Ishikawa (cell line): ENCODE results near the gene DEPDC1.
A peak's percentile ranks its signal among the peaks of the same experiment; 100 is the strongest.

Experiments
- CEBPB ChIP-seq: IDR thresholded peaks from 2 replicates; pipeline ENCODE4 v1.6.1; 2012
- CREB1 ChIP-seq: IDR thresholded peaks from 2 replicates; pipeline ENCODE4 v1.6.1; 2012; ENCODE audit warnings: low read depth
- EGR1 ChIP-seq: IDR thresholded peaks from 2 replicates; pipeline ENCODE4 v1.6.1; 2012
- EP300 ChIP-seq: IDR thresholded peaks from 2 replicates; pipeline ENCODE4 v1.6.1; 2012; ENCODE audit warnings: borderline replicate concordance
- FOXM1 ChIP-seq: IDR thresholded peaks from 2 replicates; pipeline ENCODE4 v1.6.1; 2012; ENCODE audit warnings: low read depth, borderline replicate concordance
- MAX ChIP-seq: IDR thresholded peaks from 2 replicates; pipeline ENCODE4 v1.6.1; 2012
- NFIC ChIP-seq: IDR thresholded peaks from 2 replicates; pipeline ENCODE4 v1.6.1; 2012
- RAD21 ChIP-seq: IDR thresholded peaks from 2 replicates; pipeline ENCODE4 v1.6.1; 2012; ENCODE audit warnings: low read depth
- REST ChIP-seq: IDR thresholded peaks from 2 replicates; pipeline ENCODE4 v1.6.1; 2012; ENCODE audit warnings: low read depth, mild to moderate bottlenecking
- TAF1 ChIP-seq: IDR thresholded peaks from 2 replicates; pipeline ENCODE4 v1.6.1; 2012; ENCODE audit warnings: low read depth, mild to moderate bottlenecking
- TCF12 ChIP-seq: IDR thresholded peaks from 2 replicates; pipeline ENCODE4 v1.6.1; 2012; ENCODE audit warnings: low read depth
- TEAD4 ChIP-seq: IDR thresholded peaks from 2 replicates; pipeline ENCODE4 v1.6.1; 2012
- USF1 ChIP-seq: IDR thresholded peaks from 2 replicates; pipeline ENCODE4 v1.6.1; 2012
- YY1 ChIP-seq: IDR thresholded peaks from 2 replicates; pipeline ENCODE4 v1.6.1; 2012; ENCODE audit warnings: low read depth
- ZBTB7A ChIP-seq: IDR thresholded peaks from 2 replicates; pipeline ENCODE4 v1.6.1; 2012; ENCODE audit warnings: low read depth

The DEPDC1 gene

GRCh38 chr1:68496680-68497357 is at the start of gene DEPDC1:
DEPDC1 (minus strand) TSS chr1:68497082; CDS start chr1:68496999, 83 bp downstream.
- TF ChIP-seq FOXM1 (peak; percentile 90), EP300 (peak; percentile 38; the same call in 1 of the 2 replicates), USF1 (peak; percentile 99), YY1 (peak; percentile 83), MAX (peak; percentile 84), REST (no peak), TAF1 (peak; percentile 75), CREB1 (no peak), TCF12 (peak; percentile 50), NFIC (0 out of 2 replicates have a peak, but pooled peaks have one; percentile 9), RAD21 (no peak), EGR1 (no peak), CEBPB (no peak), ZBTB7A (no peak)

GRCh38 chr1:68544651-68545050 is 47.8 kb upstream of the DEPDC1 start:
- no peak for TF ChIP-seq YY1
- no peak for TF ChIP-seq NFIC
- TF ChIP-seq MAX = no peak
- TF ChIP-seq TCF12 = no peak
- TF ChIP-seq EP300 = no peak
- no peak for TF ChIP-seq CREB1
- no peak for TF ChIP-seq TAF1
- no peak for TF ChIP-seq ZBTB7A
- no peak for TF ChIP-seq CEBPB
- TF ChIP-seq EGR1 = no peak
- no peak for TF ChIP-seq RAD21
- no peak for TF ChIP-seq FOXM1

- TF ChIP-seq ZBTB7A = no peak
- TF ChIP-seq YY1 = no peak
- TF ChIP-seq USF1 = no peak
- no peak for TF ChIP-seq CREB1
- TF ChIP-seq CEBPB = no peak
- TF ChIP-seq TEAD4 = no peak
These were observed 45.7 kb upstream of the DEPDC1 start for GRCh38 chr1:68542586-68542985.

- no peak for TF ChIP-seq CREB1
- no peak for TF ChIP-seq MAX
- no peak for TF ChIP-seq REST
- TF ChIP-seq TAF1 = no peak
- no peak for TF ChIP-seq TEAD4
- TF ChIP-seq YY1 = no peak
- no peak for TF ChIP-seq NFIC
- no peak for TF ChIP-seq USF1
- TF ChIP-seq CEBPB = no peak
- no peak for TF ChIP-seq TCF12
- TF ChIP-seq EP300 = no peak
These were observed 42.1 kb upstream of the DEPDC1 start for GRCh38 chr1:68538941-68539340.

- TF ChIP-seq EGR1 (no peak), EP300 (no peak), MAX (no peak), ZBTB7A (no peak), TAF1 (no peak), TCF12 (no peak), YY1 (no peak), FOXM1 (no peak), USF1 (no peak), CREB1 (no peak), NFIC (no peak), RAD21 (no peak), TEAD4 (no peak), REST (no peak), CEBPB (no peak)
These were observed 31.4 kb upstream of the DEPDC1 start for GRCh38 chr1:68528243-68528642.
